GM18499 (cell line): ENCODE measurements around the gene TERB1.

Source experiments
- ATAC-seq: cut with Tn5 transposase; IDR thresholded peaks from one replicate; pipeline ENCODE4 v1.9.1; 2021; ENCODE audit warnings: moderate number of reproducible peaks; ENCODE audit not compliant: insufficient read depth, unreplicated experiment

The TERB1 gene

GRCh38 chr16:66801320-66802105 lies at the start of gene TERB1:
Gene TERB1, minus strand, starts transcription at chr16:66801584. Its CDS starts 4,786 bp downstream, at chr16:66796798.
- no peak for ATAC-seq

GRCh38 chr16:66850115-66850815 lies 48.9 kb upstream of the TERB1 start:
- no peak for ATAC-seq

- no peak for ATAC-seq
These were observed 48.2 kb upstream of the TERB1 start for GRCh38 chr16:66849549-66849948.

- ATAC-seq, result no peak
These were observed 47.6 kb upstream of the TERB1 start for GRCh38 chr16:66849021-66849420.

- ATAC-seq, result no peak
These were observed 46.8 kb upstream of the TERB1 start for GRCh38 chr16:66848172-66848571.

GRCh38 chr16:66847533-66848067 lies 46.2 kb upstream of the TERB1 start:
- no peak for ATAC-seq

GRCh38 chr16:66846831-66847230 lies 45.4 kb upstream of the TERB1 start:
- no peak for ATAC-seq

GRCh38 chr16:66846266-66846665 lies 44.9 kb upstream of the TERB1 start:
- no peak for ATAC-seq

- no peak for ATAC-seq
These were observed 44.4 kb upstream of the TERB1 start for GRCh38 chr16:66845791-66846221.

GRCh38 chr16:66845080-66845410 lies 43.7 kb upstream of the TERB1 start:
- no peak for ATAC-seq

- ATAC-seq, result no peak
These were observed 43.1 kb upstream of the TERB1 start, which contains the start of gene CA7 for GRCh38 chr16:66844342-66845079. Gene CA7, plus strand, starts transcription at chr16:66844414. Its CDS starts 74 bp downstream, at chr16:66844488.

- ATAC-seq, result no peak
These were observed 42.6 kb upstream of the TERB1 start for GRCh38 chr16:66844009-66844341.

- no peak for ATAC-seq
These were observed 41.8 kb upstream of the TERB1 start for GRCh38 chr16:66843191-66843590.

GRCh38 chr16:66842765-66843164 lies 41.4 kb upstream of the TERB1 start:
- no peak for ATAC-seq

- no peak for ATAC-seq
These were observed 40.0 kb upstream of the TERB1 start for GRCh38 chr16:66841366-66841765.

- no peak for ATAC-seq
These were observed 39.5 kb upstream of the TERB1 start for GRCh38 chr16:66840883-66841282.

- ATAC-seq, result no peak
These were observed 33.4 kb upstream of the TERB1 start for GRCh38 chr16:66834746-66835145.

GRCh38 chr16:66832661-66833305 lies 31.4 kb upstream of the TERB1 start:
- no peak for ATAC-seq

GRCh38 chr16:66832190-66832589 lies 30.8 kb upstream of the TERB1 start:
- no peak for ATAC-seq
